Left ventricle myocardium inferior (tissue), 1 donor: ENCODE results near the gene TRDN. TPM values are rescaled to one million over a fixed set of nuclear protein-coding genes. Genes with fewer than 3 reads are reported as not detected.
A peak's percentile ranks its signal among the peaks of the same experiment; 100 is the strongest.
"Not testable (repeated sequence)": the region's sequence is repeated elsewhere in the genome, so short reads cannot be mapped to it uniquely, and the experiment has no call there.

ENCODE experiments used
- DNase-seq: peaks from one replicate; pipeline ENCODE4 v3.0.0-alpha.2; 2020
- H3K27ac ChIP-seq: fragments of 200-600 bp; replicated peaks from 2 replicates; pipeline ENCODE4 v1.8.0; 2021
- H3K27me3 ChIP-seq: fragments of 200-600 bp; 2 replicates; pipeline ENCODE4 v1.8.0; 2021; ENCODE audit warnings: low read depth
- H3K36me3 ChIP-seq: fragments of 200-600 bp; 2 replicates; pipeline ENCODE4 v1.8.0; 2021
- H3K4me1 ChIP-seq: fragments of 200-600 bp; 2 replicates; pipeline ENCODE4 v1.8.0; 2021
- H3K4me3 ChIP-seq: fragments of 200-600 bp; 2 replicates; pipeline ENCODE4 v1.8.0; 2021; ENCODE audit warnings: mild to moderate bottlenecking, moderate library complexity
- H3K9me3 ChIP-seq: fragments of 200-600 bp; replicated peaks from 2 replicates; pipeline ENCODE4 v1.8.0; 2021
- CTCF ChIP-seq: fragments of 200-600 bp; IDR thresholded peaks from 2 replicates; pipeline ENCODE4 v1.8.0; 2021; ENCODE audit warnings: antibody characterized with exemption, mild to moderate bottlenecking, borderline replicate concordance
- intact Hi-C: fragments of 100-400 bp; cut with micrococcal nuclease; formaldehyde crosslinking; loops from one replicate; pipeline ENCODE4 v1.11.0; 2022
- total RNA-seq: library from RNA; stranded (reverse); fragmentation: NEBNext Ultra II Directional; extraction: Animal tissue kit (Norgen Biotek cat#: 25700); gene quantifications from one replicate; pipeline ENCODE4 v1.2.1, GENCODE V29; 2021
- donor health status: DM: no; HTN: yes; CAD: no; lungs with severe emphysema.

The TRDN gene
- total RNA-seq, 1 donor from 2014 or later = 453 TPM

GRCh38 chr6:123456836-123457235 lies 179.9 kb downstream of the TRDN start:
- no peaks in the 10 kb centered on the region for H3K27me3 ChIP-seq
- no peak for TF ChIP-seq CTCF
- no peak for DNase-seq
- no peaks in the 10 kb centered on the region for H3K36me3 ChIP-seq
- intact Hi-C loops = no loop called here
- no peak overlapping the region for H3K4me3 ChIP-seq
- peaks cover 10% of the 10 kb centered on the region for H3K9me3 ChIP-seq
- peaks cover 16% of the 10 kb centered on the region for H3K4me1 ChIP-seq
- H3K27ac ChIP-seq = no peak overlapping the region

GRCh38 chr6:123454448-123454847 lies 182.3 kb downstream of the TRDN start:
- no peak for DNase-seq
- Histone ChIP-seq H3K36me3 (no peaks in the 10 kb centered on the region), H3K27ac (no peak overlapping the region), H3K9me3 (peaks cover 10% of the 10 kb centered on the region), H3K4me1 (peaks cover 10% of the 10 kb centered on the region), H3K4me3 (no peak overlapping the region), H3K27me3 (no peaks in the 10 kb centered on the region)
- TF ChIP-seq CTCF = no peak
- intact Hi-C loops = no loop called here

- H3K36me3 ChIP-seq, H3K4me1 ChIP-seq, H3K27me3 ChIP-seq, H3K9me3 ChIP-seq, DNase-seq, intact Hi-C loops, H3K27ac ChIP-seq, H3K4me3 ChIP-seq: not testable (repeated sequence)
Observed at GRCh38 chr6:123453071-123453470, 183.7 kb downstream of the TRDN start.

GRCh38 chr6:123448306-123448884 lies 188.4 kb downstream of the TRDN start:
- H3K27ac ChIP-seq = peak overlapping the region; percentile 2
- peaks cover 9% of the 10 kb centered on the region for H3K4me1 ChIP-seq
- peaks cover 19% of the 10 kb centered on the region for H3K36me3 ChIP-seq
- DNase-seq = peak; percentile 10
- H3K4me3 ChIP-seq = no peak overlapping the region
- intact Hi-C loops = no loop called here
- peaks cover 17% of the 10 kb centered on the region for H3K9me3 ChIP-seq
- no peaks in the 10 kb centered on the region for H3K27me3 ChIP-seq
- TF ChIP-seq CTCF = no peak

GRCh38 chr6:123447315-123447937 lies 189.3 kb downstream of the TRDN start:
- peak overlapping the region; percentile 2 for H3K27ac ChIP-seq
- peaks cover 16% of the 10 kb centered on the region for H3K9me3 ChIP-seq
- no peak for DNase-seq
- peaks cover 22% of the 10 kb centered on the region for H3K36me3 ChIP-seq
- no peak for TF ChIP-seq CTCF
- peaks cover 9% of the 10 kb centered on the region for H3K4me1 ChIP-seq
- H3K4me3 ChIP-seq = no peak overlapping the region
- intact Hi-C loops = no loop called here
- H3K27me3 ChIP-seq = no peaks in the 10 kb centered on the region

GRCh38 chr6:123439371-123439770 lies 197.4 kb downstream of the TRDN start:
- peaks cover 5% of the 10 kb centered on the region for H3K4me1 ChIP-seq
- intact Hi-C loops = no loop called here
- H3K27me3 ChIP-seq = no peaks in the 10 kb centered on the region
- no peak for TF ChIP-seq CTCF
- H3K9me3 ChIP-seq = peaks cover 8% of the 10 kb centered on the region
- H3K4me3 ChIP-seq = peak overlapping the region; percentile 64
- H3K27ac ChIP-seq = peak overlapping the region; percentile 82
- peaks cover 3% of the 10 kb centered on the region for H3K36me3 ChIP-seq
- no peak for DNase-seq
